Smooth muscle cell (in vitro differentiated cells): Measurements from ENCODE around the gene BTBD8. TPM values are rescaled to one million over a fixed set of nuclear protein-coding genes. Genes with fewer than 3 reads are reported as not detected.

ENCODE experiments used
- DNase-seq: peaks from one replicate; lab custom pipeline; 2025; ENCODE audit not compliant: unreplicated experiment; lab: John Stamatoyannopoulos, UW
- H2AFZ ChIP-seq: fragments of 200-600 bp; sonication (generic); 2 replicates; pipeline ENCODE4 v1.6.0; 2016; ENCODE audit warnings: antibody characterized with exemption, low read depth, mild to moderate bottlenecking
- H3F3A ChIP-seq: fragments of 200-600 bp; sonication (generic); 2 replicates; pipeline ENCODE4 v1.6.0; 2017; ENCODE audit warnings: antibody characterized with exemption, low read depth
- H3K27ac ChIP-seq: fragments of 200-600 bp; sonication (generic); 2 replicates; pipeline ENCODE4 v1.5.1; 2016; ENCODE audit warnings: low read depth, mild to moderate bottlenecking
- H3K27me3 ChIP-seq: fragments of 200-600 bp; sonication (generic); 2 replicates; pipeline ENCODE4 v1.6.1; 2016; ENCODE audit warnings: low read depth, mild to moderate bottlenecking
- H3K36me3 ChIP-seq: fragments of 200-600 bp; sonication (generic); 2 replicates; pipeline ENCODE4 v1.5.1; 2016; ENCODE audit warnings: low read depth
- H3K4me1 ChIP-seq: fragments of 200-600 bp; sonication (generic); 2 replicates; pipeline ENCODE4 v1.5.1; 2016; ENCODE audit warnings: low read depth
- H3K4me2 ChIP-seq: fragments of 200-600 bp; sonication (generic); 2 replicates; pipeline ENCODE4 v1.6.0; 2016; ENCODE audit warnings: mild to moderate bottlenecking
- H3K4me3 ChIP-seq: fragments of 200-600 bp; sonication (generic); 2 replicates; pipeline ENCODE4 v1.5.1; 2016; ENCODE audit warnings: mild to moderate bottlenecking
- H3K79me2 ChIP-seq: fragments of 200-600 bp; sonication (generic); 2 replicates; pipeline ENCODE4 v1.6.0; 2016; ENCODE audit warnings: low read depth, mild to moderate bottlenecking
- H3K9ac ChIP-seq: fragments of 200-600 bp; sonication (generic); 2 replicates; pipeline ENCODE4 v1.6.0; 2016; ENCODE audit warnings: low read depth
- H3K9me3 ChIP-seq: fragments of 200-600 bp; sonication (generic); replicated peaks from 2 replicates; pipeline ENCODE4 v1.5.1; 2016; ENCODE audit warnings: low read depth
- H4K20me1 ChIP-seq: fragments of 200-600 bp; sonication (generic); 2 replicates; pipeline ENCODE4 v1.6.0; 2016; ENCODE audit warnings: low read depth
- WGBS: methylation state at CpG from one replicate; pipeline ENCODE4 v1.1.7; 2016; ENCODE audit warnings: low lambda C conversion rate; 5-methylcytosine and 5-hydroxymethylcytosine counted together
- polyA plus RNA-seq: library from polyadenylated mRNA; unstranded; fragments of >200 nt; fragmentation: Nextera tagmentation; extraction: Ambion mirVana; gene quantifications from 2 replicates; pipeline ENCODE4 v1.2.1, GENCODE V29; 2016
- total RNA-seq: library from RNA; depleted of rRNA; stranded (reverse); fragments of >200 nt; gene quantifications from 2 replicates; pipeline ENCODE4 v1.2.3, GENCODE V29; 2014
- TF ChIP-seq, protein P1 (sequence below): fragments of 200-600 bp; sonication (generic); IDR thresholded peaks from 2 replicates; pipeline ENCODE4 v1.5.1; 2017; ENCODE audit warnings: borderline replicate concordance, mild to moderate bottlenecking, antibody characterized with exemption; ENCODE audit not compliant: insufficient read depth, poor library complexity, severe bottlenecking

BTBD8 gene
- total RNA-seq (4.9 TPM in 2 replicates), polyA plus RNA-seq (0.57 and 1.6 TPM in 2 replicates)

DNA sequence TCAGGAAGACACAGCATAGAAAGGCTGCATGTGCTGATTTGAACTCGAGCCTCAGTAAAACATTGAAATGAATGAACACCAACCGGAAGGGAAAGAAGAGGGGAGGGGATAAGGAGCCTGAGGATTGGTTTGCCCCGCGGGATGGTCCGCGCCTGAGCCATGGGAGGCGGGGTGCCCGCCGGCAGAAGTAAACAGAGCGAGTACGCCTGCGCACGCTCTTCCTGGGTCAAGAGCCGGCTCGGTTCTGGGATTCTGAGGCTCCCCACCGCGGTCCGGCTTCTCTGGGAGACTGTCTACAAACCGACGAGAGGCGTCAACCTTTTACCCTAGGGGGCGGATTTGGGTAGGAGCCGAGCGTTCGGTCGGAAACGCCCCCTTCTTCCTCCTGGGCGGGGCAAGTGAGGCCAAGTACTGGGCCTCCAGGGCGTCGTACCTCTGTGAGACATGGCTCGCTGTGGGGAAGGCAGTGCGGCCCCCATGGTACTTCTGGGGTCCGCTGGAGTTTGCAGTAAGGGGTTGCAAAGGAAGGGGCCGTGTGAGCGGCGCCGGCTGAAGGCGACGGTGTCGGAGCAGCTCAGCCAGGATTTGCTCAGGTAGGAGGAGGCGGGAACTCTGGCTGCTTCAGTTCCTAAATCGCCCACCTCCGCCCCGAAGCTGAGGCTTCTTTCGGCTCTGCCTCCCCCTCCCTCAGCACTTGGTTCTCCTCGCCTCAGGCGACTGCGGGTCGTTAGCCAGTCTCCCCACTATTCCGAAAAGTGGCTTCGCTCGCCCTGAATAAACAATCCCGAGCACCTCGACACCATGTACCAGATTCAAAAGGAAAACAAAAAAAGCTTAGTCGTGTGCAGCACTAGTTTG is at the start of gene BTBD8:
Gene BTBD8 (plus strand): TSS at position 218 of the 858 bp plus-strand sequence. CDS start 227 bp downstream, at position 445.
- H3K9ac ChIP-seq, result peak within 1 kb of the TSS; percentile 81
- TF ChIP-seq, protein P1, sequence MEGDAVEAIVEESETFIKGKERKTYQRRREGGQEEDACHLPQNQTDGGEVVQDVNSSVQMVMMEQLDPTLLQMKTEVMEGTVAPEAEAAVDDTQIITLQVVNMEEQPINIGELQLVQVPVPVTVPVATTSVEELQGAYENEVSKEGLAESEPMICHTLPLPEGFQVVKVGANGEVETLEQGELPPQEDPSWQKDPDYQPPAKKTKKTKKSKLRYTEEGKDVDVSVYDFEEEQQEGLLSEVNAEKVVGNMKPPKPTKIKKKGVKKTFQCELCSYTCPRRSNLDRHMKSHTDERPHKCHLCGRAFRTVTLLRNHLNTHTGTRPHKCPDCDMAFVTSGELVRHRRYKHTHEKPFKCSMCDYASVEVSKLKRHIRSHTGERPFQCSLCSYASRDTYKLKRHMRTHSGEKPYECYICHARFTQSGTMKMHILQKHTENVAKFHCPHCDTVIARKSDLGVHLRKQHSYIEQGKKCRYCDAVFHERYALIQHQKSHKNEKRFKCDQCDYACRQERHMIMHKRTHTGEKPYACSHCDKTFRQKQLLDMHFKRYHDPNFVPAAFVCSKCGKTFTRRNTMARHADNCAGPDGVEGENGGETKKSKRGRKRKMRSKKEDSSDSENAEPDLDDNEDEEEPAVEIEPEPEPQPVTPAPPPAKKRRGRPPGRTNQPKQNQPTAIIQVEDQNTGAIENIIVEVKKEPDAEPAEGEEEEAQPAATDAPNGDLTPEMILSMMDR, result no peak
- H4K20me1 ChIP-seq, result no peaks in the 10 kb centered on the region
- H3F3A ChIP-seq, result no peaks in the 10 kb centered on the region
- peak within 1 kb of the TSS; percentile 84 for H3K4me3 ChIP-seq
- H2AFZ ChIP-seq, result peak within 1 kb of the TSS; percentile 98
- H3K27ac ChIP-seq, result no peak within 1 kb of the TSS
- DNase-seq, result peak; percentile 32
- WGBS, result 2% methylated on average over 49 of the region's 55 CpGs
- H3K79me2 ChIP-seq, result no peaks in the 10 kb centered on the region
- peak within 1 kb of the TSS; percentile 98 for H3K4me2 ChIP-seq
- no peaks in the 10 kb centered on the region for H3K36me3 ChIP-seq
- peaks cover 1% of the 10 kb centered on the region for H3K9me3 ChIP-seq
- H3K27me3 ChIP-seq, result no peaks in the 10 kb centered on the region
- H3K4me1 ChIP-seq, result no peaks in the 10 kb centered on the region

- Histone ChIP-seq H3F3A (no peaks in the 10 kb centered on the region), H3K36me3 (no peaks in the 10 kb centered on the region), H3K4me3 (peak overlapping the region; percentile 69), H4K20me1 (no peaks in the 10 kb centered on the region), H3K9ac (no peak overlapping the region), H3K27ac (no peak overlapping the region), H3K27me3 (peaks cover 11% of the 10 kb centered on the region), H3K4me1 (no peaks in the 10 kb centered on the region), H3K9me3 (no peaks in the 10 kb centered on the region), H2AFZ (peak overlapping the region; percentile 85), H3K79me2 (no peaks in the 10 kb centered on the region), H3K4me2 (peak overlapping the region; percentile 99)
- WGBS, result 21% methylated on average over 4 of the region's 4 CpGs
- no peak for DNase-seq
- TF ChIP-seq, protein P1, result no peak
These were observed 49.5 kb upstream of the BTBD8 start for GRCh38 chr1:92030656-92031107.

- Histone ChIP-seq H3K79me2 (no peaks in the 10 kb centered on the region), H3K4me1 (no peaks in the 10 kb centered on the region), H3K27ac (no peak overlapping the region), H3K9me3 (no peaks in the 10 kb centered on the region), H3F3A (no peaks in the 10 kb centered on the region), H3K27me3 (peaks cover 11% of the 10 kb centered on the region), H4K20me1 (no peaks in the 10 kb centered on the region), H3K9ac (no peak overlapping the region), H3K4me3 (no peak overlapping the region), H3K4me2 (no peak overlapping the region), H2AFZ (no peak overlapping the region), H3K36me3 (no peaks in the 10 kb centered on the region)
- no peak for DNase-seq
- 76% methylated on average over 6 of the region's 6 CpGs for WGBS
- TF ChIP-seq, protein P1, result no peak
These were observed 48.6 kb upstream of the BTBD8 start for GRCh38 chr1:92031281-92032110.
